Ovary (tissue), 3 donors: ENCODE data around the gene ST6GALNAC4.

ENCODE experiments used
- CTCF ChIP-seq, 3 donors: fragments of 450-650 bp in 2 of 3; fragments of 200-600 bp in 1 of 3; IDR thresholded peaks; one replicate each; pipeline versions ENCODE4 v1.5.1 to v1.8.0; 2016 to 2022; ENCODE audit warnings: antibody characterized with exemption in 3 of 3, mild to moderate bottlenecking in 1 of 3
- EP300 ChIP-seq: sonication (generic); formaldehyde crosslinking; IDR thresholded peaks from one replicate; pipeline ENCODE4 v1.6.1; 2017; ENCODE audit warnings: antibody characterized with exemption
- donor health status: DM: no; HTN: no; CAD: no.

GRCh38 chr9:127930231-127931091 is 13.6 kb upstream of the ST6GALNAC4 start, which contains the start of gene PIP5KL1:
- no peak for TF ChIP-seq CTCF (IDR thresholded peaks at IDR 0.05)
- TF ChIP-seq EP300 = no peak
